Measurements from ENCODE around the gene THADA.

THADA gene

DNA sequence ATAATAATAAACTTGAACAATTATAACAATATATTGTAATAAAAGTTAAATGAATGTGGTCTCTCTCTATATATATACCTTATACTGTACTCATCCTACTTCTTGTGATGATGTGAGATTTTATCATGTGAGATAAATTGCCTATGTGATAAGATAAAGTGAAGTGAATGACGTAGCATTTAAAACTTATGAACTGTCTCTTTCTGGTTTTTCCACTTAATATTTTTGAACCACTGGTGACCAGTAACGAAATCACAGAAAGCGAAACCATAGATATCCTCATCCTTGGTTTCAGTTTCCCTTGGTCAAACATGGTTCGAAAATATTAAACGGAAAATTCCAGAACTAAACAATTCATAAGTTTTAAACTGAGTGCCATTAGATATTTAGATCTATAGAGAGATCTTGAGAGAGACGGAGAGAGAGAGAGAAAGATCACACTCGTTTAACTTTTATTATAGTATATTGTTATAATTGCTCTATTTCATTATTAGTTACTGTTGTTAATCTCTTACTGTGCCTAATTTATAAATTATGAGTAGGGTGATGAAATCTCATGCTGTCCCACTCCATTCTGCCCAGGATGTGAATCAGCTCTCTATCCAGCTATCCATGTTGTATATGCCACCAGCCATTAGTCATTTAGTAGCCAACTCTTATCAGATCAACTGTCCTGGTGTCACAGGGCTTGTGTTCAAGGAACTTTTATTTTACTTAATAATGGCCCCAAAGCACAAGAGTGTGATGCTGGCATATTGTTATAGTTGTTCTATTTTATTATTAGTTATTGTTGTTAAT lies 156.8 kb downstream of the THADA start:
- no peak for DNase-seq

DNA sequence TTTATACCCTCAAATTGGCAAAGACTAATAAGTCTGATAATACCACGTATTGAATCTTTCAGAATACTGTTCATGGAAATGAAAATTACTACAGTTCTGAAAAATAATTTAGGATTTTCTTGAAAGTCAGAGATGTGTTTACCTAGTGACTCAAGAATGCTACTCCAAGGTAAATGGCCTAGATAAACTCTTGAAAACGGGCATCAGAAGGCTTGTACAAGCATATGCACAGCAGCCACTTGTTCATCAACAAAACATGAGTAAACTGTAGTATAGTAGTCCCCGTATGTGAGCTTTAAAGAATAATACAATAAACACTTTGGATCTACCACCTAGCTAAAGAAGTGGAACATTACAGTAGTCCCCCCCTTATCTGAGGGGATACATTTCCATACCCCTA lies 157.5 kb downstream of the THADA start:
- no peak for DNase-seq

- DNase-seq = no peak
These were observed 158.5 kb downstream of the THADA start for GRCh38 chr2:43437363-43437762.

DNA sequence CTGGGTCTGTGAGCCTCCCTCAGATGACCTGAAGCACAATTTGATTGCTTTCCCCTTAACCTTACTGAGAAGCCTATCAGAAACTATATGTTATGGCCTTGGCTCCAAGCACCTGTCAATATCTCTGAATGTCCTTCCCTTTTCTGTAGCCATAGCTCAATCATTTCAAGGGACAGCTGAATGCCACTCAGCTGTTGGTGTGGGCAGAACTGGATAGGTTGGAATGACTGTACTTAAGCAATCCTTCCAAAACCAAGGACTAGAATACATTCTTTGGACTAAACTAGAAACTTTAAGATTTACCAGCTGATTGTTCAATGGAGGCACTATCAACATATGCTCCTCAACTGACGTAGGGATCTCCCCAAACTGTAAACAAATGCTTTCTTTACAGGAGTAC lies 159.4 kb downstream of the THADA start:
- no peak for DNase-seq

GRCh38 chr2:43435746-43436145 lies 160.1 kb downstream of the THADA start:
- no peak for DNase-seq

GRCh38 chr2:43430489-43430888 lies 165.3 kb downstream of the THADA start:
- DNase-seq = no peak

GRCh38 chr2:43429369-43429768 lies 166.5 kb downstream of the THADA start:
- no peak for DNase-seq

GRCh38 chr2:43427032-43427424 lies 168.8 kb downstream of the THADA start:
- DNase-seq = no peak

- DNase-seq = peak; percentile 26
These were observed 169.4 kb downstream of the THADA start for GRCh38 chr2:43426305-43427031.

- no peak for DNase-seq
These were observed 170.2 kb downstream of the THADA start for GRCh38 chr2:43425659-43426058.

GRCh38 chr2:43424262-43425207 lies 171.3 kb downstream of the THADA start:
- no peak for DNase-seq

GRCh38 chr2:43423941-43424261 lies 171.9 kb downstream of the THADA start:
- DNase-seq = no peak

- DNase-seq = no peak
These were observed 174.6 kb downstream of the THADA start for GRCh38 chr2:43421194-43421593.

- DNase-seq = no peak
These were observed 175.4 kb downstream of the THADA start for GRCh38 chr2:43420389-43420801.

DNA sequence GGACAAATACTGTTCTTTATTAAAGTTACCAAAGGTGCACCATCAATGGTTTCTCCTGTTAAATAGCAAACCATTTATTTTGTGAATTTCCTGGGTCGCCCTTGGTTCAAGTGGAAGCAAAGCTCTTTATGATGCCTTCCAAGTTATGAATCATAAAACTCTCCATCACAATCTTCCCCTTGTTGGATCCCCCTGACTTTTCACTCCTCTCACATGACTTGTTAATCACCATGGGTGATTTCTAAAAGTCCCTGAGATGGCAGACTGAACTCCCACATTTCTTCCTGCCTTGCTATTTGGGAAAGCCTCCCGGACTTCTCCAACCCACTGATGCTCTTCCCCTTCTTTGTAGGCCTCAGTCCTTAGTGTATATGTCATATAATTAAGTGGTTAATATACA lies 176.0 kb downstream of the THADA start:
- no peak for DNase-seq

DNA sequence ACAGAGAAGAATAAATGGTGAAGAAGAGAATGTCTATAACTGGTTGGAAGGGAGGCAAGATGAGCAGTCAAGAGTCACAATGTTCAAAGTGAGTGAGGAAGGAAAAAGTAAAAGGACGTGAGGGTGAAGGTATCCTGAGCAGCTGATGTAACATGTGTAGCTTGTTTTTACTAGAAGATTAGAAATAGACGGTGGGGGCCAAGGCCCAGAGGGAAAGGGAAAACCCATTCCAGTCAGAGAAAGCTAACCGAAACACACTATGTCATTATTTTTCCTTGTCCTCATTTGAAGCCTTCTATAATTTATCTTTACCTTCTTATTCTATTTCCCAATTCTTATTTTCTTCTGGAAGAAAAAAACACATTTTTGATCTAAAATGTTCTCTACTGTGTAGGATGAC lies 176.6 kb downstream of the THADA start:
- DNase-seq = no peak

DNA sequence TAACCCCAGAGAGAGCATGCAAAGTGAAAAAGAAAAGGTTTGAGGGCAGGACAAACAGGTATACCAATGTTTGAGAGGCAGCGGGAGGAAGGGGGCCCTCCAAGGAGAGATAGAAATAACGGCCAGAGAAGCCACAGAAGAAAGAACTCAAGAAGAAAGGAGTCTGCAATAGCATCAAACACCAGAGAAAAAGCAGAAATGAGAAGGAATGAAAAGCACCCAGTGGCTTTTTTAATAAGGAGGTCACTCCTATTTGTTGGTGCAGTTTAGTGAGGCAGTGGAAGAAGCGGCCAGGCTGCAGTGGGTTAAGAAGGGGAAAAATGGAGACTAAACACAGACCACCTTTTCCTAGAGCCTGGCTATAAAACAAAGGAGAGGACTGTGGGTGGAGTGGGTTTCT lies 177.2 kb downstream of the THADA start:
- DNase-seq = no peak

GRCh38 chr2:43417300-43417699 lies 178.5 kb downstream of the THADA start:
- no peak for DNase-seq

GRCh38 chr2:43415592-43415991 lies 180.2 kb downstream of the THADA start:
- DNase-seq = no peak

DNA sequence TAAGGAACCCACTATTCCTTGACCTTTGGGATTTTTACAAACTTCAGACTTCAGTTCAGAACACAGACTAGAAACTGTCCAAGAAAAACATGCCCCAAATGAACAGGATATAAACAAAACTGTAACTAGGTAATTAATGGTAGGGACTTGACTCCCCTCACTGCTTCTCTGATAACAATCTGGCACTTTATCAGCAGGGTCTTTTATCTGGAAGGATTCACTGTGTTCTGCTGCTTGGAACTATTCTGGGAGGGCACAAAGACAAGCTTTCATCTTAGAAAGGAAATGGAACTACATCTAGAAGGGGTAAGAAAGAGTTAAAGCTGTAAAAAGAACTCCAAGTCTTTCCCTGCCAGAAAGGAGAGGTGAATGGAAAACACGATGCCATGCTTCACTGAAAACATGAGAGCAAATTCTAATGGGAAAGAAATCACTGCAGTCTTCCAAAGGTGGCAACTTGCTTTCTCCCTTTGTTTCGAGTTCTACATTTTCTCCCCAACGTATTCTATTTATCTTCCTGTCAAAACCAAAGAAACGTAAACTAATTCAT lies 181.2 kb downstream of the THADA start:
- DNase-seq = no peak

DNA sequence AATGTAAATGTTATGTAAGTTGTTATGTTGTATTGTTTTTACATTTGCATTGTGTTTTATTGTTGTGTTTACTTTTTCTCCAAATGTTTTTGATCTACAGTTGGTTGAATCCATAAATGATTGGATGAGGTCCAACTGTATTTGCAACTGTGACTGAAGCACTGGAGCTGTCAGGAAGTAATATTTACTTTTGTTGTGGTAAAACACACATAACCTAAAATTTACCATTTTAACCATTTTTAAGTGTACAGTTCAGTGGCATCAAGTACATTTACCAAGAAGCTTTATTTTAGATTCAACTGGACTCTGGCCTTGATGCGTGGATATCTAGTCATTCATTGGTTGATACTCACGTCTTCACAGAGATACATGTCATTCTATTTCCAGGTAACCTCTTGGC lies 181.8 kb downstream of the THADA start:
- DNase-seq = no peak

DNA sequence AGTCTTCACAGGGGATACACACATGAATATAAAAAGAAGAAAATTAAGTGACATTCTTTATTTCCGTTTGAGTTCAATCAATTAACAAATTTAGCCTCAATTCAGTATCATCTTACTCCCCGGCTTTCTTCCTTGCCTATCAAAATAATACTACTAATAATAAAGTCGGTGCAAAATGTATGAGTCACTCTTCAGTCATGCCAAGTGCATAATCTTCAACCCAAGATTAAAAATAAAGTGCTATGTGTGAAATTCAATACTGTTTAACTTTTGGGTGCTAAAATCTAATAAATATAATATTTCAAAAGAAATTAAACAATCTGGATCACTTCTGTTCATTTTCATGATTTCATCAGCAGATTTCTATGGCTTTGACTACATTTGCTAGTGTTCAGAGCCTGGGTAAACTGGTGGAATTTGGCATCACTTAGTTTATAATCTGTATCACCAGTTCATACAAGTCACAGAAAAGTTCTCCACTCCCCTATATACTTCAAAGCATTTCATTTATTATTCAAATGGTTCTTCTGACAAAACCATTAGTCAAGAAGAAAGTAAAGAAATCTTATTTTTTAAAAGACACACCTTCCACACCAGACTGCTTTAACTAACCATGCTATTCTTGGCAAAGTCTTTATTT lies 183.6 kb downstream of the THADA start:
- DNase-seq = no peak

Measured in 8988T (cell line).